HG03066 (cell line): ENCODE data around the gene ZNF622.
"Not testable (repeated sequence)": the region's sequence is repeated elsewhere in the genome, so short reads cannot be mapped to it uniquely, and the experiment has no call there.

Source experiments
- ATAC-seq: cut with Tn5 transposase; IDR thresholded peaks from one replicate; pipeline ENCODE4 v1.9.1; 2021; ENCODE audit warnings: low read depth; ENCODE audit not compliant: unreplicated experiment

ZNF622 gene

GRCh38 chr5:16480821-16481538, 15.4 kb upstream of the ZNF622 start:
- ATAC-seq, result no peak

- no peak for ATAC-seq
Observed at GRCh38 chr5:16480144-16480543, 14.5 kb upstream of the ZNF622 start.

- ATAC-seq, result no peak
Observed at GRCh38 chr5:16477541-16477940, 11.9 kb upstream of the ZNF622 start.

- ATAC-seq, result not testable (repeated sequence)
Observed at GRCh38 chr5:16476417-16476816, 10.8 kb upstream of the ZNF622 start.

- no peak for ATAC-seq
Observed at GRCh38 chr5:16471387-16471786, 5.8 kb upstream of the ZNF622 start.

- peak; percentile 62 for ATAC-seq
Observed at GRCh38 chr5:16467363-16468219, 2.0 kb upstream of the ZNF622 start.

- ATAC-seq, result no peak
Observed at GRCh38 chr5:16464664-16465543, 696 bp downstream of the ZNF622 start.

GRCh38 chr5:16464231-16464630, 1.4 kb downstream of the ZNF622 start:
- no peak for ATAC-seq

GRCh38 chr5:16461782-16462181, 3.8 kb downstream of the ZNF622 start:
- ATAC-seq, result no peak

- ATAC-seq, result no peak
Observed at GRCh38 chr5:16461026-16461425, 4.6 kb downstream of the ZNF622 start.

- ATAC-seq, result no peak
Observed at GRCh38 chr5:16459451-16459850, 6.1 kb downstream of the ZNF622 start.

GRCh38 chr5:16457853-16458252, 7.7 kb downstream of the ZNF622 start:
- ATAC-seq, result no peak

- no peak for ATAC-seq
Observed at GRCh38 chr5:16457451-16457850, 8.1 kb downstream of the ZNF622 start.

- ATAC-seq, result no peak
Observed at GRCh38 chr5:16456103-16456832, 9.3 kb downstream of the ZNF622 start.

- ATAC-seq, result no peak
Observed at GRCh38 chr5:16455668-16456067, 9.9 kb downstream of the ZNF622 start.

- ATAC-seq, result no peak
Observed at GRCh38 chr5:16454686-16455085, 10.9 kb downstream of the ZNF622 start.

GRCh38 chr5:16453609-16454008, 12.0 kb downstream of the ZNF622 start:
- ATAC-seq, result no peak

- no peak for ATAC-seq
Observed at GRCh38 chr5:16450163-16450562, 15.4 kb downstream of the ZNF622 start.

- ATAC-seq, result no peak
Observed at GRCh38 chr5:16446993-16447392, 18.6 kb downstream of the ZNF622 start.

GRCh38 chr5:16437977-16438376, 27.6 kb downstream of the ZNF622 start:
- ATAC-seq, result no peak
